ENCODE results near the gene NDUFAF8.

- TF ChIP-seq CTCF (IDR thresholded peaks at IDR 0.05): no peak
- no peak for TF ChIP-seq EP300 (IDR thresholded peaks at IDR 0.05)
These were observed 43.9 kb upstream of the NDUFAF8 start for GRCh38 chr17:81194941-81195901.
